ENCODE results near the gene SEPTIN5. TPM values are rescaled to one million over a fixed set of nuclear protein-coding genes. Genes with fewer than 3 reads are reported as not detected.
"Not testable (repeated sequence)": the region's sequence is repeated elsewhere in the genome, so short reads cannot be mapped to it uniquely, and the experiment has no call there.

SEPTIN5 gene
- total RNA-seq, 3 donors from 2014 or later: 1.2 to 17.8 (median 2.7) TPM

GRCh38 chr22:19723232-19723982 is 9.1 kb downstream of the SEPTIN5 start, which contains the start of gene GP1BB:
TSS of gene GP1BB (plus strand) at chr22:19723539. CDS start at chr22:19723570, 31 bp downstream.
- TF ChIP-seq CTCF (IDR thresholded peaks at IDR 0.05): no peak
- H3K36me3 ChIP-seq (ENCODE audit: low read depth): no peaks in the 10 kb centered on the region
- ATAC-seq (peak; percentile 70), DNase-seq (peak in 2 of 3 donors; percentile 61 to 63)
- H3K4me3 ChIP-seq: no peak within 1 kb of the TSS
- peaks cover 17% of the 10 kb centered on the region for H3K4me1 ChIP-seq (ENCODE audit: low read depth)
- H3K9me3 ChIP-seq: no peaks in the 10 kb centered on the region
- intact Hi-C loops (cut with DNase I, micrococcal nuclease): no loop called here

- ATAC-seq (peak; percentile 50), DNase-seq (no peak)
- Histone ChIP-seq H3K4me1 (ENCODE audit: low read depth) (peaks cover 13% of the 10 kb centered on the region), H3K4me3 (no peak overlapping the region), H3K9me3 (no peaks in the 10 kb centered on the region), H3K36me3 (ENCODE audit: low read depth) (no peaks in the 10 kb centered on the region)
- no peak for TF ChIP-seq CTCF (IDR thresholded peaks at IDR 0.05)
- intact Hi-C loops (cut with DNase I, micrococcal nuclease): no loop called here
Measured at GRCh38 chr22:19723983-19724827, 9.9 kb downstream of the SEPTIN5 start.

- intact Hi-C loops (cut with DNase I, micrococcal nuclease): no loop called here
- TF ChIP-seq CTCF (IDR thresholded peaks at IDR 0.05): no peak
Measured at GRCh38 chr22:19724927-19725661, 10.8 kb downstream of the SEPTIN5 start.

GRCh38 chr22:19726064-19726788 is 11.9 kb downstream of the SEPTIN5 start:
- ATAC-seq; H3K4me3 ChIP-seq; DNase-seq; H3K36me3 ChIP-seq (ENCODE audit: low read depth); H3K9me3 ChIP-seq; intact Hi-C loops (cut with DNase I, micrococcal nuclease): not testable (repeated sequence)
- peaks cover 20% of the 10 kb centered on the region for H3K4me1 ChIP-seq (ENCODE audit: low read depth)

More at GRCh38 chr22:19724927-19725661, 10.8 kb downstream of the SEPTIN5 start:
- ATAC-seq (no peak), DNase-seq (no peak)
- Histone ChIP-seq H3K9me3 (no peaks in the 10 kb centered on the region), H3K4me3 (no peak overlapping the region), H3K36me3 (ENCODE audit: low read depth) (no peaks in the 10 kb centered on the region), H3K4me1 (ENCODE audit: low read depth) (peaks cover 13% of the 10 kb centered on the region)

GRCh38 chr22:19727310-19728150 is 13.2 kb downstream of the SEPTIN5 start:
- no peaks in the 10 kb centered on the region for H3K9me3 ChIP-seq
- H3K4me3 ChIP-seq: no peak overlapping the region
- peaks cover 20% of the 10 kb centered on the region for H3K4me1 ChIP-seq (ENCODE audit: low read depth)
- H3K36me3 ChIP-seq (ENCODE audit: low read depth): no peaks in the 10 kb centered on the region
- TF ChIP-seq CTCF (IDR thresholded peaks at IDR 0.05): no peak
- intact Hi-C loops (cut with DNase I, micrococcal nuclease): no loop called here
- DNase-seq (no peak), ATAC-seq (no peak)
